GM21825 (cell line): ENCODE results near the gene MMP15.
"Not testable (repeated sequence)": the region's sequence is repeated elsewhere in the genome, so short reads cannot be mapped to it uniquely, and the experiment has no call there.

Experiments
- ATAC-seq: cut with Tn5 transposase; IDR thresholded peaks from one replicate; pipeline ENCODE4 v1.9.1; 2021; ENCODE audit warnings: mild to moderate bottlenecking, moderate library complexity; ENCODE audit not compliant: unreplicated experiment

Gene MMP15

DNA sequence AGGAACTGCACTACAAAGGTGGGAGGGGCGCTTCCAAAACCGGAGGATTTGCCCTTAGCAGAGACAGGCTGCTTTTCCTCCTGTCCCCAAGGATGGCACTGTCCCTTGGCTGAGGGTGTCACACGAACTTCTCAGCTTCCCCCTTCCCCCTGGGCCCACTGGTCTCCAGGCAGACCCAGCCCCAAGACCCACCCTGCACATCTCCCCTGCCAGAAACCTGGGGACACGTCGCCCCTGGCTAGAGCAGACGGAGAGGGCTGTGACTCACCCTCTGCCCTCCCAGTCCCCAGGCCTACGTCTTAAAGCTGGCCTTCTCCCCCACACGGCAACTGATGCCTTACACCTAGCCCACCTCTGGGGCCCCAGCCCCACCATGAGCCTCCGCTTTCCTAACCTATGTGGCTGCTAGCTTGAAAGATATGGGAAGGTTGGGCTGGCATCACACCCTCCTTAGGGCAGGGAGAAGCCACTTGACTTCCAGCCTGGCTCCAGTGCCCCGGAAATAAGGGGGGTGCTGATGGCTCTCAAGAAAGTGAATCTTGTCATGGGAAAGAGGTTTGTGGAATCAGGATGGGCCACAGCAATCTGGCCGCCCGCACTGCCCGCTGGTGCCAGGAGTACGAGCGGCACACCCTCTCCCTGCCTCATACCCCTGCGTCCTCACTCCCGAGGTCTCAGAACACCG is 29.7 kb upstream of the MMP15 start:
- ATAC-seq = no peak

DNA sequence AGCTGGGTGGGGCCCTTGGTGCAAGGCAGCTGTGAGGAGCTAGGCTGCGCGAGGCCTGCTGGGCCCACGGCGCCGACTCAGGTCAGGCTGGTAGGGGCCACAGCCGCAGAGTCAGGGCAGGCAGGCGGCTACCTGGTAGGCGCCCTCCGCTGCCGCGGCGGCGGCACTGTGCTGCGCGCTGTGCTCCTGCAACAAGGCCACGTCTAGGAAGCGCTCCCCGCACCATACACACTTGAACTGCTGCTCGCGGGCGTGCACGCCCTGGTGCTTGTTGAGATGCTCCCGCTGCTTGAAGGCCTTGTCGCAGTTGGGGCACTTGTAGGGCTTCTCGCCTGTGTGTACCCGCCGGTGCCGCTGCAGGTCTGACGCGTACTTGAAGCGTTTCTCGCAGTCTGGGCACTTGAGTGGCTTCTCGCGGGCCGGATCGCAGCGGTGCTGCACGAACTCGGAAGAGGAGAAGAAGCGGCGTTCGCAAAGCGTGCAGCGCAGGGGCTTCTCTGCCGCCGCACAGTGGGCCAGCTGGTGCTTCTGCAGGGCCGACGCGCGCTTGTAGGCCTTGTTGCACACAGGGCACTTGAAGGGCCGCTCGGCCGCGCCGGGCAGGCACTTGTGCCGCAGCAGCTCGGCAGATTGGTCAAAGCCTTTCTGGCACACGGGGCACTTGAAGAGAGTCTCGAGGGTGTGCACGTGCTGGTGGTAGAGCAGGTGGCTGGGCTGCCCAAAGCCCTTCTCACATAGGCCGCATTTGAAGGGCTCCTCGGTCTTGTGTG is 29.0 kb upstream of the MMP15 start:
- ATAC-seq = no peak

DNA sequence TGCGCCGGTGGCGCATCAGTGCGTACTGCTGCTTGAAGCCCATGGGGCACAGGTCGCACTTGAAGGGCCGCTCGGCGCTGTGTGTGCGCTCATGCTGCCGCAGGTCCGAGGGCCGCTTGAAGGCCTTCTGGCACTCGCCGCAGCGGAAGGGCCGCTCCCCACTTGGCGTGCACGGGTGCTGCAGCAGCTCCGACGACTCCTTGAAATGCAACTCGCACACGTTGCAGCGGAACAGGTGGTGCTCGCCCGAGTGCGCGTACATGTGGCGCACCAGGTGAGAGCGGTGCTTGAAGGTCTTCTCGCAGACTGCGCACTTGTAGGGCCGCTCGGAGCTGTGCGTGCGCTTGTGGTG is 28.4 kb upstream of the MMP15 start:
- no peak for ATAC-seq

DNA sequence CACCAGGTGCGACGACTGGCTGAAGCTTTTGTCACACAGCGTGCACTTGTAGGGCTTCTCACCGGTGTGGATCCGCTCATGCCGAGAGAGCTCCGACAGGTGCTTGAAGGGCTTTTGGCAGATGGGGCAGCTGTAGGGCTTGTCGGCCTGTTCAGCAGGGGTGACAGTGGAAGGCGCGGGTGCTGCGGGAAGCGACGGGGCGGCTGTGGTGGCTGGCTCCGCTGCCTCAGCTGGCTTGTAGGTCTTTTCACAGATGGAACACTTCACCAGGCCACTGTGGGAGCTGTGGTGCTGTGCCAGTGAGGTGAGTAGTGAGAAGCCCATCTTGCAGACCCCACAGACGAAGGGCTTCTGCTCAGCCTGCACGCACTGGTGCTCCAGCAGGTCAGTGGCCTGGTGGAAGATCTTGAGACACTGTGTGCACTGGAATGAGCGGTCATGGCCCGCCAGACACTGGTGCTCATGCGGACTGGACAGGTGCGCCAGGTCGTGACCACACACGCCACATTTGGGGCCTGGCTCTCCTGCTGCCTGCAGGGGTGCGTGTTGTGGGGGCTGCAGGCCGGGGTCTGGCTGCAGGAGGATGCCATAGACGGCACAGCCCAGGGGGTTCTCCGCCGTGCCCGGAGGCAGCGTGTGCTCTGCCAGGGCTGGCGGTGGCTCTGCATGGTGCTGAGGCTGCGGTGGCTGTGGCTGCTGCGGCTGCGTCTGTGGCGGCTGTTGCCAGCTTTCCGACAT is 27.9 kb upstream of the MMP15 start:
- no peak for ATAC-seq

DNA sequence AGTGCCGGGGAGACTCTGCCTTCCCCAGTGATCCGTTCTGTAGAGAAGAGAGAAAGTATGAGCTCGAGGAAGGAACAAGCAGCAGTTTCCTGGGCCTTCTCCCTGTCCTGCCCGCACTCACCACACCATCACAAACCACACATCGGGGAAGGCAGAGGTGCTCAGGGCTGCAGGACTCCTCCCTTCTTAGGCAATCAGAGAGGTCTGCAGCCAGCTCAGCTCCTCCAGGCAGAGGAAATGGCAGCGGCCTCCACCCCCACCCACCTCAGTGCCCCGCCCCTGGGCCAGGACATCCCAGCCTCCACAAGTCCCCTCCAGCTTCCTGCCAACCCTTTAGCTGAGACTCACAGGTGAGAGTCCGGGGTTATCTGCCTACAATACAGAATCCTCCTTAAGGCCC is 27.1 kb upstream of the MMP15 start:
- no peak for ATAC-seq

DNA sequence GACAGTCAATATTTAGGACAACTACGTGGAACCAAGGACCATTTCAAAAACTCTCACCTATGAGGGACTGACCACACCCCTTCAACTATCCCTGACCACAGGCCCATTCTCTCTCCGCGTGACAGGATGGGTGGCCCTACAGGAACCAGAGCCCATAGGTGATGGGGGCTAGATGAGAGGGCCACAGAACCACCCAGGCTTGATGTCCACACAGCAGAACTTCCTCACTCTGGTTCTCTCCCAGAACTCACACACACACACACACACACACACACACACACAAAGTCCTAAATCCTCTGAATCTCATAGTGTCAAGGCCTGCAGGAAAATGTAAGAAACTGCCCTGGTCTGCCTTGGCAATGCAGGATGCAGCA is 26.6 kb upstream of the MMP15 start:
- no peak for ATAC-seq

DNA sequence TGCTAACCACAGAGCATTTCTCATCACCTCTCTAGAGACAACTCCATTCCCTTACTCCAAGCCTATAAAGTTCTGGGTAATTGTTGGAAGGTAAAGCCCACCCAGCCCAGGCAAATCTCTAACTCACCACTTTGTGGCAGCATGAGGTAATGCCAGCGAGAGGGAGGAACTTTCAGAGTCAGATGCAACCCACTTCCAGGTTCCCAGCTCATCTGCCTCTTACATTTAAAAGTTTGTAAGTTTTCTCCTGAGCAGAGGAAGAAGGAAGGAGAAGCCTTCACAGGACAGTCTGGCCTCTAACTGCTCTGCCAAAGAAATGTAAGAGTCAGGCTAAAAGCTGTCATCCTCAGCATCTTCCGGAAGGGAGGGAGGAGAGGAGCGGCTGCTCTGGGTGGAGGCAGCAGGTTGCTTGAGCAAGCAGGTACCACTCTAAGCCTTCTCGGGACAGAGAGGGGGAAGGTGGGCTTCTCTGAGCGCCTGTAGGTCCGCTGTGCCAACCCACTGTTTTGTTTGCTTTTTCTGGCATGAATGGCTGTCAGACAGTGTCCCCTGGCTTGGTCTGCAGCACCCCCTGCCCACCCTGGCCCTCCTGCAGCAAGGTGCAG is 26.1 kb upstream of the MMP15 start:
- ATAC-seq = no peak

DNA sequence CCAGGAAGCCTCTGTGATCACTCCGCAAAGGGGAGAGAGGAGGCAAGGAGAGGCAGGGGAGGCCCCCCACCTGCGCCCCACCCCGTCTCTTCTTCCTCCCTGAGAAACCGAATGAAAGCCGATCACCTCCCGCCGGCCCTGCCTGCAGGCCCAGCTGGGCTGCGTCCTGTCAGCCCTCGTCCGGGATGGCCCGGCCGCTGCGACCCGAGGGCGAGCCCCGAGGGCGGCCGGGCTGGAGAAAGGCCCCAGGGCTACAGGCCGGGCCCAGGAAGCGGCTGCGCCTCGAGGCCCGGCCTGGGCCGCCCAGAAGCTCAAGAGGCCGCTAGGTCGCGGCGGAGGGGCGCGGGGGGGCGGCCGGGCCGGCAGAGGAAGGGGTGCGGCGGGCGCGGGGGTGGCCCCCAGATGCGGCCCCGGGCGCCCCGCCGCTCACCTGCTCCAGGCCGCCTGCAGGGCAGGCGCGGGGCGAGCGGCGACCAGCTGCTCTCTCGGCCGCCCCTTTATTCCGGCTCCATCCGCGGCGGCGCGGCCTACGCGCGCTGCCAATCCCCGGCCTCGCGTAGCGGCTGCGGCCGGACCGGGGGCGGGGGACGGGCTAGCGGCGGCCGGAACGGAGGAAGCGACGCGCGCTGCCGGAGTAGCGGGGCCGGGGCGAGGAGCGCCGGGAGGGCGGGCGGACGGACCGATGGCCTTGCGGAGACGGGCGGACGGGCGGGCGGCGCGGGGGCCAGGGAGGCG is 25.4 kb upstream of the MMP15 start, which contains the start of gene ZNF319:
ZNF319 (minus strand) TSS at position 702 of the 735 bp plus-strand sequence. CDS start 2,407 bp downstream, outside the sequence.
- ATAC-seq = peak; percentile 13

DNA sequence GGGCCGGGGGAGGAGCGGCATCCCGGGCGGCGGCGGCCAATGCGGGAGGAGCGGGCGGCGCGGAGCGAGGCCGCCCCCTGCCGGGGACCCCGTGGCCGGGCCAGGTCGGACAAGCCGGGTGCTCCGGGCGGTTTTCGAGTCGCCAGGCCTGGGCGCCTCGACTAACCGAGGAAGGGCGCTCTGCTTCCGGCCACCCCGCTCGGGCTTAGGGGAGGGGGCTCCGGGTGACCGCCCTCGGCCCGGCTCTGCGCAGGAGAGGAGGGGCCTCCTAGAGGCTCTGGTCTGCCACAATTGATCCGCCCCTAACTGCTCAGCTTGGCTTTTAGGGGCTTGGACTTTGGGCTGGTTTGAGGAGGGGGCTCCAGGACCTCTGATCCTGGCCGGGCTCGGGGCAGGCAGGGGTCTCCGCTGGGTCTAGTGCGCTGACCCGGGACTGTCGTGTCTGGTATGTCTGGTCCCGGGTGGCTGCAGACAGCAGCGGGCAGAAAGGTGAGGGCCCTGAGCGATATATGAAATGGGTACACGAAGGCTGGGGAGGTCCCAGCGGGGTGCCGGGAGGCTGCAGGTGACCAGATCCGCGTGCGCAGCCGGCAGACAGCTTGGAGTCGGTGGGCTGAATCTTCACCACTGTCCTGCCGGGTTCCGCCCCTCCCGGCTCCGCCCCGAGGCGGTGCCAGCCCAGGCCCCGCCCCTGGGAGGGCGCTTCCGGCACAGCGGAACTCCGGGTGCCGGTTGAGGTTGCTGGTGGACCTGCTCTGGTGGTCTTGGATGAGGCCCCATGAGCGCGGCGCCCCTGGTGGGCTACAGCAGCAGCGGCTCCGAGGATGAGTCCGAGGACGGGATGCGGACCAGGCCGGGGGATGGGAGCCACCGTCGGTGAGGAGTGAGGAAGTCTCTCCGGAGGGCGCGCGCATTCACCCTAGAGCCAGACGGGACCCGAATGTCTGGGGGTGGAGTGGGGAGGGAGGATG is 24.6 kb upstream of the MMP15 start, which contains the start of gene USB1:
USB1 (plus strand) TSS at position 702 of the 971 bp plus-strand sequence; CDS start at position 779, 77 bp downstream.
- peak; percentile 75 for ATAC-seq

DNA sequence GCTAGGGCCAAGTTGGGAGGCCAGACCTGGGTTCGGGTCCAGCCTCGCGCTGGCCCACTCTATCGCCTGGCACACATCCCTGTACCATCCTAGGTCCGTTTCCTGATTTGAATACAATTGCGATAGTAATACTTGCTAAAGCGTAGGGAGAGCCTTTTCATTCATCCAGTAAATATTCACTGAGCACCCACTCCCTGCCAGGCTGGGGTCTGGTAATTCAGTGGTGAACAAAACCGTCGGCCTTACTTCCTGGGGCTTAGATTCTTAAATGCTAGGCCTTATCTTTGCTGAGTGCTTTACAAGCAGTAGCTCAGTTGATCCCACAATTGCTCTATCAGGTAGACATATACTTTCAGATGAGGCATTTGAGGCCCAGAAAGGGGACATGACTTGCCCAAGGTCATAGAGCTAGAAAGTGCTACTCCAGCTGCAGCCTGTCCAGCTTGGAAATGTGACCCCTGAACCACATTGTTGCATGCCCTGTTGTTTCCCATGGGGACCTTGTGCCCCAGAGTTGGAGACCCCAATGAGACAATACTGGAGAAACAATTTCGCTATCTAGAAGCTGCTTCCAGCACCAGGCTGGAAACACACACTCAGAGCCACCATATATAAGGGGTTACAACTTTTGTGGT is 23.7 kb upstream of the MMP15 start:
- no peak for ATAC-seq

DNA sequence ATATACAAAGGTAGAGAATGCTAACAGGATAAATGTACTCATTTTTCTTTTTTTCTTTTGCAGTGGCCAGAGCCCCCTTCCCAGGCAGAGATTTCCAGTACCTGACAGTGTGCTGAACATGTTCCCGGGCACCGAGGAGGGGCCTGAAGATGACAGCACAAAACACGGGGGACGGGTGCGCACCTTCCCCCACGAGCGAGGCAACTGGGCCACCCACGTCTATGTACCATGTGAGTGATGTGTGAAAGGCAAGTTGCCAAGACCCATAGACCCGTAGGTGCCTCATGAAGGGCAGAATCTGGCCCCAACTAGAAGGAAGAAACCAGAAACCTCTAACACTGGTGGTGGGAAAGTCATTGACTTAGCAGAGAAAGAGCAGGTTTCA is 23.1 kb upstream of the MMP15 start:
- ATAC-seq = no peak

DNA sequence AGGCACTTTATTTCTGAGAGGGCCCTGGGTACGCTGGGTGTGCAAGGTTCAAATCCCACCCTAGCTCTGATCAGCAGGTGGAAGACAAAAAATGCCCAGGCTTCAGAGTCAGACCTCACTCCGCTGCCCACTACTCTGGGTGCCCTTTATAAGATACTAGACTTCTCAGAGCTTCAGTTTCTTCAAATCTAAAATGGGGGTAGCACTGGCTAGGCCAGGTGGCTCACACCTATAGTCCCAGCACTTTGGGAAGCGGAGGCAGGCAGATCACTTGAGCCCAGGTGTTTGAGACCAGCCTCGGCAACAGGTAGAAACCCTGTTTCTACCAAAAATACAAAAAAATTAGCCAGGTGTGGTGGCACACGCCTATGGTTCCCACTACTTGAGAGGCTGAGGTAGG is 22.6 kb upstream of the MMP15 start:
- no peak for ATAC-seq

DNA sequence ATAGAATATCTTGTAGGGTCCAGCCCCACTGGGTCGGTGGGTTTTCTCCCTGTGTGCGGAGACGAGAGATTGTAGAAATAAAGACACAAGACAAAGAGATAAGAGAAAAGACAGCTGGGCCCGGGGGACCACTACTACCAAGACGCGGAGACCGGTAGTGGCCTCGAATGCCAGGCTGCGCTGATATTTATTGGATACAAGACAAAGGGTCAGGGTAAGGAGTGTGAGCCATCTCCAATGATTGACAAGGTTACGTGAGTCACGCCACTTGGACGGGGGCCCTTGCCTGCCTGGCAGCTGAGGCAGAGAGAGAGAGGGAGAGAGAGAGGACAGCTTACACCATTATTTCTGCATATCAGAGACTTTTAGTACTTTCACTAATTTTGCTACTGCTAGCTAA is 20.8 kb upstream of the MMP15 start:
- not testable (repeated sequence) for ATAC-seq

DNA sequence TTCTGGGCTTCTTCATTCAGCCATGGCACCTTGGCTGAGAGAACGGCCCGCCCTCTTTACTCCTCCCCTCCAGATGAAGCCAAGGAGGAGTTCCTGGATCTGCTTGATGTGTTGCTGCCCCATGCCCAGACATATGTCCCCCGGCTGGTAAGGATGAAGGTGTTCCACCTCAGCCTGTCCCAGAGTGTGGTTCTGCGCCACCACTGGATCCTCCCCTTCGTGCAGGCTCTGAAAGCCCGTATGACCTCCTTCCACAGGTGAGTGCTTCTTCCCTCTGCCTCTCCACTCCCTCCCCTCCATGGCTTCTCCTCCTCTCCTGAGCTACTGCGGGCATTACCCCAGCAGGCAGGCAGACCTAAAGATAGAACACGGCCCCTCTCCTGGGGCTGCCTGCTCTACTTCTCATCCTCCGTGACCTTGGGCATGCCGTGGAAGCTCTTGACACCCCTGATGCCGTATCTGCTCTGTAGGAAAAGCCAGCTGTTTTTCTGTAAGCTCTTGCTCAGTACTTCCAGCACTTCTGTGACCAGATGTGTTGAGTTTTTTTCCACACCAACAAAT is 15.6 kb upstream of the MMP15 start:
- ATAC-seq = no peak

DNA sequence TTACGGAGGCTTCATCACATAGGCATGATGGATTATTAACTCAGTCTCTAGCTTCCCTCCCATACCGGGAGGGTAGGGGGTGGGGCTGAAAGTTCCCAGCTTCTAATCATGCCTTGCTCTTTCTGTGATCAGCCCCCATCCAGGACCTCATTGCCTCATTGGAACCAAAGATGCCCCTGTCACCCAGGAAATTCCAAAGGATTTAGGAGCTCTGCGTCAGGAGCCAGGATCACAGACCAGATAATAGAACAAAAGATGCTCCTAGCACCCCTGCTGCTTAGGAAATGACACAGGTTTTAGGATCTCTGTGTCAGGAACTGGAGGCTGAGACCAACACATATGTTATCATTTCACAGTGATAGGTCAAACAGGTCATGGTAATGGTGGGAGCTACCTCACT is 14.7 kb upstream of the MMP15 start:
- no peak for ATAC-seq

DNA sequence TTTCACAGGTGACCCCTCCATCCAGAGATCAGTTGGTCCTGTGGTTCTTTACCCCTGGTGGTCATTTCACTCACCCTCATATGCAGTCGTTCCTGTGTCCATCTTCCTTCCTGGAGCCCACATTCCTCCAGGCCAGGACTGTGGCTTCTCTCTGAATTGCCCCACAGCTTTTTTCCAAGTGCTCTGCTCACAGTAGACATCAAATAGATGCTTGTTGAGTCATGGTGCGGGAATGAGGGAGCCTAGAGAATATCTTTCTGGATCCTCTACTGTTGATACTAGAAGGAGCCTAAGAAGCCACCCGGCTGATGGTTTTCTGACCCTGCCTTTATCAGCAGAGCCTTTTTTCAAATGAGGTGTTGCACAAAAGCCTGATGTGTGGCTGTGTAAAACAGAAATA is 13.9 kb upstream of the MMP15 start:
- no peak for ATAC-seq

DNA sequence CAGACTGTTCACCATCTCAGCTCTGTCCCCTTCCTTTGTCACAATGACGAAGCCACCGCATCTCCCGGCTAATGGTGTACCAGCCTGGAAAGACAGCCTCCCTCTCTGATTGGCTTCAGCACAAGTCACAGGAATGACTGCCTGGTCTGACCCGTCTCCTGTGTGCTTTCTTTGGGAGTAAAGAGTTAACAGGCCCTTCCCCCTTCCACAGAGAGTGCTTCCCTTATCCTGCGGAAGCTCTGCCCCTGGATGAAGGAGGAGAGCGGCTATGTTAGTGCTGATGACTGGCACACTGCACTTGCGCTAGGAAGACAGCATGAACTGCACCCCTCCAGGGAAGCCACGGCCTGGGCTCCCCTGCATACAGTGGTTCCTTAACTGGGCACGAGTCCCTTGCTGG is 13.1 kb upstream of the MMP15 start:
- ATAC-seq = no peak

DNA sequence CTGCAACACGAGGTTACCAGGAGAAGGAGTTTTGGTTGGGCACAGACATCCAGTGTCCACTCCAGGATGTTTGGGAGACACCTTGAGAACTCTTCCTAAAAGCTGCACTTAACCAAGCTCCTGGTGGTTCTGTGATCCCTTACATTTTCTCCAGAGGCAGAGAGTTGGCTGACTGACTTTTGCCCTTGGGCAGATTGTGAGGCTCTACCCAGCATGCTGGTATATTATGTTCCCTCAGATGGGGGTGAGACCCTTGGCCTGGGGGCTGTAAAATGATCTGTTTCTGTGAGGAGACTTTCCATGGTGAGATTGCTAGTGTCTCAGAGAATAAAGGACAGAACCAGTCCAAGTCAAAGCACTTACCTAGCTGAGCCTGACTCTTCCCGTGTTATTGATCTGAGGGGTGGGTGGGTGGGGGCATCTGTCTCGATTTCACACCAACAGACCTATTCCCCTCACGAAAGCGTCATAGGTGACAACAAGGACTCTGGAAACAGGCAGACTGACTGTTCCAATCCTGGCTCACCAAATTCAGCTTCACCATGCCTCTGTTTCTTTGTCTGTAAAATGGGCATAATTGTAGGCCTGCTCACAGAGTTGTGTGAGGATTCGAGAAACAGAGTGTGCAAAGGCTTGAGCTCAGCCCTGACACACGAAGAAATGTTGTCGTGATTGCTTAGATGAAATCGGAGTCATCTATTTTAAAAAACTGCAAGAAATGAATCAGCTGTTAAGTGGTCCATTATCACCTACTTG is 12.2 kb upstream of the MMP15 start:
- ATAC-seq = no peak
